ENCODE data around the gene IL17B. TPM values are rescaled to one million over a fixed set of nuclear protein-coding genes. Genes with fewer than 3 reads are reported as not detected.

Gene IL17B
- total RNA-seq, 1 experiment from 2014 or later = not detected

GRCh38 chr5:149425729-149426128 is 46.6 kb upstream of the IL17B start:
- WGBS (ENCODE audit: extremely low coverage, insufficient read length, low lambda C conversion rate) = no CpG with 5 or more reads among the region's 4 CpGs

More at GRCh38 chr5:149425729-149426128, 46.6 kb upstream of the IL17B start:
- no peak overlapping the region for H2BK5ac ChIP-seq (ENCODE audit: insufficient read length, low read length)
- no peak overlapping the region for H3T11ph ChIP-seq (ENCODE audit: low read length)
- H3K27ac Mint-ChIP-seq = peak overlapping the region in 1 of 3 experiments; percentile 14; a peak in 1 of 7 replicates
- H3K9ac ChIP-seq (ENCODE audit: extremely low read depth, insufficient read length, low read length) = no peak overlapping the region
- H3K56ac ChIP-seq (ENCODE audit: insufficient read length, low read depth, low read length) = no peak overlapping the region
- no peak overlapping the region for H2BK120ac ChIP-seq (ENCODE audit: low read depth, low read length, poor library complexity, severe bottlenecking)
- H3K9me3 Mint-ChIP-seq = no peaks in the 10 kb centered on the region; a peak in 1 of 5 replicates
- H3K18ac ChIP-seq (ENCODE audit: insufficient read length, low read depth, low read length) = no peak overlapping the region
- H3K36me3 Mint-ChIP-seq (ENCODE audit: insufficient read depth in 1 of 3, low read depth in 3 of 3) = no peaks in the 10 kb centered on the region; a peak in 1 of 7 replicates
- H4K91ac ChIP-seq (ENCODE audit: insufficient read length, low read depth, low read length) = no peak overlapping the region
- H2BK20ac ChIP-seq (ENCODE audit: low read depth, low read length, poor library complexity, severe bottlenecking) = no peak overlapping the region
- no peaks in the 10 kb centered on the region for H3K79me2 ChIP-seq (ENCODE audit: insufficient read depth, low read length)
- H3K14ac ChIP-seq (ENCODE audit: insufficient read depth, low read length) = no peak overlapping the region
- H3K27ac ChIP-seq (ENCODE audit: insufficient read length, low read depth, low read length) = no peak overlapping the region
- peaks cover 8% of the 10 kb centered on the region; the same call in 1 of the 2 replicates for H3K4me1 ChIP-seq (ENCODE audit: insufficient read depth, low read length)
- H3K23ac ChIP-seq (ENCODE audit: insufficient read length, low read depth, low read length) = no peak overlapping the region
- no peaks in the 10 kb centered on the region for H3K79me1 ChIP-seq (ENCODE audit: insufficient read depth, low read depth, low read length, poor library complexity, severe bottlenecking)
- no peak for DNase-seq
- H4K5ac ChIP-seq (ENCODE audit: insufficient read length, low read depth, low read length) = no peak overlapping the region
- H3K27me3 ChIP-seq (ENCODE audit: insufficient read depth, low read length) = no peaks in the 10 kb centered on the region
- H2AK5ac ChIP-seq (ENCODE audit: insufficient read length, low read length) = no peak overlapping the region
- no peak overlapping the region for H3K4me3 Mint-ChIP-seq
- H2BK12ac ChIP-seq (ENCODE audit: insufficient read length, low read depth, low read length) = no peak overlapping the region
- no peak overlapping the region for H3K4ac ChIP-seq (ENCODE audit: low read depth, low read length)
- no peaks in the 10 kb centered on the region for H4K20me1 ChIP-seq (ENCODE audit: control insufficient read depth, insufficient read depth, insufficient read length)
- no peak overlapping the region for H3K4me2 ChIP-seq (ENCODE audit: insufficient read depth, insufficient read length, low read length)
- no peaks in the 10 kb centered on the region for H3K9me3 ChIP-seq (ENCODE audit: control insufficient read depth, low read depth, low read length)
- no peak overlapping the region for H4K8ac ChIP-seq (replicated peaks; ENCODE audit: insufficient read length, low read depth, low read length)
- no peak overlapping the region for H2AFZ ChIP-seq (ENCODE audit: low read length)
- TF ChIP-seq CTCF (conservative IDR thresholded peaks at IDR 0.05) = no peak
- H3K23me2 ChIP-seq (ENCODE audit: insufficient read length, low read depth, low read length, poor library complexity, severe bottlenecking) = no peaks in the 10 kb centered on the region
- H2BK15ac ChIP-seq (ENCODE audit: low read depth, low read length) = no peak overlapping the region
- H3K27me3 Mint-ChIP-seq (ENCODE audit: low read depth) = no peaks in the 10 kb centered on the region
- peaks cover 53 to 60% of the 10 kb centered on the region in 2 experiments for H3K4me1 Mint-ChIP-seq

Measured in H9 (cell line).